ENCODE results near the gene STAB2.

Gene STAB2

DNA sequence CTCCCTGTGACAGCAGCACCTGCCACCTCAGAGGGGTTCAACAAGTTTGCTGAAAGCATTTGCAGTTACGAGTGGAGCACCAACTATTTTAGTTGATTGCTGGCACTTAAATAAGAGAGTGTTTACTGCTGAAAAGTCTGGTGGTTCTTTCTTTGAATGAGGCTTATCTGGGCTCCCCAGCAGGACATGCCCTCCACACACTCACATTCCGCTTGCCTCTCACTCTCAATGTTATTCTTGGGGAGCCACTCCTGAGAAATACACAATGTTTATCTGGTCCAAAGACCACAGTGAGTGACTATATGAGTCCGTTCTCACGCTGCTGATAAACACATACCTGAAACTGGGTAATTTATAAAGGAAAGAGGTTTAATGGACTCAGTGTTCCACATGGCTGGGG, 222.1 kb downstream of the STAB2 start:
- no peak for TF ChIP-seq POLR2AphosphoS5 (IDR thresholded peaks at IDR 0.05; ENCODE audit: low read depth, low read length)
- TF ChIP-seq TAF1 (IDR thresholded peaks at IDR 0.05; ENCODE audit: borderline replicate concordance, insufficient read depth, low read length), result no peak
- TF ChIP-seq SIN3A (IDR thresholded peaks at IDR 0.05; ENCODE audit: borderline replicate concordance, insufficient read depth, low read length), result no peak
- TF ChIP-seq, protein P1, sequence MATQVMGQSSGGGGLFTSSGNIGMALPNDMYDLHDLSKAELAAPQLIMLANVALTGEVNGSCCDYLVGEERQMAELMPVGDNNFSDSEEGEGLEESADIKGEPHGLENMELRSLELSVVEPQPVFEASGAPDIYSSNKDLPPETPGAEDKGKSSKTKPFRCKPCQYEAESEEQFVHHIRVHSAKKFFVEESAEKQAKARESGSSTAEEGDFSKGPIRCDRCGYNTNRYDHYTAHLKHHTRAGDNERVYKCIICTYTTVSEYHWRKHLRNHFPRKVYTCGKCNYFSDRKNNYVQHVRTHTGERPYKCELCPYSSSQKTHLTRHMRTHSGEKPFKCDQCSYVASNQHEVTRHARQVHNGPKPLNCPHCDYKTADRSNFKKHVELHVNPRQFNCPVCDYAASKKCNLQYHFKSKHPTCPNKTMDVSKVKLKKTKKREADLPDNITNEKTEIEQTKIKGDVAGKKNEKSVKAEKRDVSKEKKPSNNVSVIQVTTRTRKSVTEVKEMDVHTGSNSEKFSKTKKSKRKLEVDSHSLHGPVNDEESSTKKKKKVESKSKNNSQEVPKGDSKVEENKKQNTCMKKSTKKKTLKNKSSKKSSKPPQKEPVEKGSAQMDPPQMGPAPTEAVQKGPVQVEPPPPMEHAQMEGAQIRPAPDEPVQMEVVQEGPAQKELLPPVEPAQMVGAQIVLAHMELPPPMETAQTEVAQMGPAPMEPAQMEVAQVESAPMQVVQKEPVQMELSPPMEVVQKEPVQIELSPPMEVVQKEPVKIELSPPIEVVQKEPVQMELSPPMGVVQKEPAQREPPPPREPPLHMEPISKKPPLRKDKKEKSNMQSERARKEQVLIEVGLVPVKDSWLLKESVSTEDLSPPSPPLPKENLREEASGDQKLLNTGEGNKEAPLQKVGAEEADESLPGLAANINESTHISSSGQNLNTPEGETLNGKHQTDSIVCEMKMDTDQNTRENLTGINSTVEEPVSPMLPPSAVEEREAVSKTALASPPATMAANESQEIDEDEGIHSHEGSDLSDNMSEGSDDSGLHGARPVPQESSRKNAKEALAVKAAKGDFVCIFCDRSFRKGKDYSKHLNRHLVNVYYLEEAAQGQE (IDR thresholded peaks at IDR 0.05; ENCODE audit: insufficient read depth in 1 of 2, low read depth in 2 of 2, low read length in 2 of 2), result no peak
- no peak for TF ChIP-seq FOXP2 (optimal IDR thresholded peaks at IDR 0.05; ENCODE audit: borderline replicate concordance, extremely low read depth, extremely low read length, insufficient read depth)

DNA sequence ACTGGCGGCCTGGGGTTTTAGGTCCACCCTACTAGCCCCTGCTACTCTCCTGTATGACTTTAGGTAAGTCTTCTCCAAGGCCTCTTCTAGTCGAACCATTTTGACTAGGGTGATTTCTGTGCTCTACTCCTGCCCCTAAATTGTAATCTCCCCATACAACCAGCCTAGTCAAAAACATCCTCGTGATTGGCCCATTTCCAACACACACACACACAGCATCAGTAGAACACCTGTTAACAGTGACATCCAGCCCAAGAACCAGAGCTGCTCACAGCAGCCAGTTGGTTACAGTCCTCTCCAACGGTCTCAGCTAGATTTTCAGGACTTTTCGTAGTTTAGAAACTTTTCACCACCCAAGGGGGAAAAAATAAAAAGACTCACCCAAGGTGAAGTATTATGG, 223.0 kb downstream of the STAB2 start:
- no peak for TF ChIP-seq TAF1 (IDR thresholded peaks at IDR 0.05; ENCODE audit: borderline replicate concordance, insufficient read depth, low read length)
- no peak for TF ChIP-seq FOXP2 (optimal IDR thresholded peaks at IDR 0.05; ENCODE audit: borderline replicate concordance, extremely low read depth, extremely low read length, insufficient read depth)
- TF ChIP-seq POLR2AphosphoS5 (IDR thresholded peaks at IDR 0.05; ENCODE audit: low read depth, low read length), result no peak
- no peak for TF ChIP-seq SIN3A (IDR thresholded peaks at IDR 0.05; ENCODE audit: borderline replicate concordance, insufficient read depth, low read length)
- TF ChIP-seq, protein P1 (IDR thresholded peaks at IDR 0.05; ENCODE audit: insufficient read depth in 1 of 2, low read depth in 2 of 2, low read length in 2 of 2), result no peak

DNA sequence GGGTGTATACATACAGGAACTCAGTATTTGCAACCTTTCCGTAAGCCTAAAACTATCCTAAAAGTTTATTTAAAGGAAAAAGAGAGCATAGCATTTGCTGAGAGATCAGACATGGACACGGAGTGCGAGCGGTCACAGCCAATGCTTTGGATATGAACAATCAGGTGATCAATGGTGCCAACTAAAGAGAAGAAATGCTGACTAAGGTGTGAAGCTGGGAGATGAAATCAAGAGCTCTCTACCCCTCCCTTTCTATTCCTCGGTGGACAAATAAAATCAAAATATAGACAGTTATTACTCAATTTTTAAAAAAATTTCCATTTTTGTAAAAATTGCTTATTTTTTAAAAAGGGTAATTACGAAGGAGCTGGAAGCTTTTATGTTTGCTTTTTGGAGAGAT, 224.7 kb downstream of the STAB2 start:
- TF ChIP-seq SIN3A (IDR thresholded peaks at IDR 0.05; ENCODE audit: borderline replicate concordance, insufficient read depth, low read length) (no peak), TAF1 (IDR thresholded peaks at IDR 0.05; ENCODE audit: borderline replicate concordance, insufficient read depth, low read length) (no peak), FOXP2 (optimal IDR thresholded peaks at IDR 0.05; ENCODE audit: borderline replicate concordance, extremely low read depth, extremely low read length, insufficient read depth) (no peak), POLR2AphosphoS5 (IDR thresholded peaks at IDR 0.05; ENCODE audit: low read depth, low read length) (no peak)
- TF ChIP-seq, protein P1 (IDR thresholded peaks at IDR 0.05; ENCODE audit: insufficient read depth in 1 of 2, low read depth in 2 of 2, low read length in 2 of 2), result no peak

- TF ChIP-seq, protein P1 (IDR thresholded peaks at IDR 0.05; ENCODE audit: insufficient read depth in 1 of 2, low read depth in 2 of 2, low read length in 2 of 2), result no peak
- TF ChIP-seq FOXP2 (optimal IDR thresholded peaks at IDR 0.05; ENCODE audit: borderline replicate concordance, extremely low read depth, extremely low read length, insufficient read depth), result no peak
- TF ChIP-seq TAF1 (IDR thresholded peaks at IDR 0.05; ENCODE audit: borderline replicate concordance, insufficient read depth, low read length), result no peak
- TF ChIP-seq SIN3A (IDR thresholded peaks at IDR 0.05; ENCODE audit: borderline replicate concordance, insufficient read depth, low read length), result no peak
- no peak for TF ChIP-seq POLR2AphosphoS5 (IDR thresholded peaks at IDR 0.05; ENCODE audit: low read depth, low read length)
Observed at GRCh38 chr12:103812789-103813188, 225.7 kb downstream of the STAB2 start.

GRCh38 chr12:103813426-103813825, 226.4 kb downstream of the STAB2 start:
- TF ChIP-seq, protein P1 (IDR thresholded peaks at IDR 0.05; ENCODE audit: insufficient read depth in 1 of 2, low read depth in 2 of 2, low read length in 2 of 2), result no peak
- TF ChIP-seq FOXP2 (optimal IDR thresholded peaks at IDR 0.05; ENCODE audit: borderline replicate concordance, extremely low read depth, extremely low read length, insufficient read depth) (no peak), POLR2AphosphoS5 (IDR thresholded peaks at IDR 0.05; ENCODE audit: low read depth, low read length) (no peak), TAF1 (IDR thresholded peaks at IDR 0.05; ENCODE audit: borderline replicate concordance, insufficient read depth, low read length) (no peak), SIN3A (IDR thresholded peaks at IDR 0.05; ENCODE audit: borderline replicate concordance, insufficient read depth, low read length) (no peak)
